Ureter (tissue), 1 donor: ENCODE data around the gene PPP1R12B. TPM values are rescaled to one million over a fixed set of nuclear protein-coding genes. Genes with fewer than 3 reads are reported as not detected.
"Not testable (repeated sequence)": the region's sequence is repeated elsewhere in the genome, so short reads cannot be mapped to it uniquely, and the experiment has no call there.

Source experiments
- DNase-seq: peaks from one replicate; pipeline ENCODE4 v3.0.0-alpha.2; 2020; ENCODE audit warnings: low spot score
- total RNA-seq: library from RNA; stranded (reverse); gene quantifications from one replicate; pipeline ENCODE4 v1.2.4, GENCODE V29; 2023
- donor health status: DM: yes; HTN: yes; CAD: no.

The PPP1R12B gene
- total RNA-seq, 1 donor from 2014 or later, result 207 TPM

DNA sequence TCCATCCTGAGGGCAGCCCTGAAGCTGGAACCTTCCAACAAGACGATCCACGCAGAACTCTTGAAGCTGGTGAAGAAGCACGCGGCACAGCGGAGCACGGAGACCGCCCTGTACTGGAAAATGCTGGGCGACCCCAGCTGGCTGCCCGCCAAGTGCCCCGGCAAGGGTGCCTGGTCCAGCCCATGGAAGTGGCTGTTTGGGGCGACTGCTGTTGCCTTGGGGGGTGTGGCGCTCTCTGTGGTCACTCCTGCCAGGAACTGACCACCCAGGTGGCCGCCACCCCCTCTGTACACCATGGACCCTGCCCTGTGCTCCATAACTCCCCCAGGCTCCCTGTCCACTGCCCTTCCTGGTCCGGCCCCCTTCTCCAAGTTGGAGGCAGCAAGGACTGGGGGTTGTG lies 90.8 kb downstream of the PPP1R12B start:
- no peak for DNase-seq

DNA sequence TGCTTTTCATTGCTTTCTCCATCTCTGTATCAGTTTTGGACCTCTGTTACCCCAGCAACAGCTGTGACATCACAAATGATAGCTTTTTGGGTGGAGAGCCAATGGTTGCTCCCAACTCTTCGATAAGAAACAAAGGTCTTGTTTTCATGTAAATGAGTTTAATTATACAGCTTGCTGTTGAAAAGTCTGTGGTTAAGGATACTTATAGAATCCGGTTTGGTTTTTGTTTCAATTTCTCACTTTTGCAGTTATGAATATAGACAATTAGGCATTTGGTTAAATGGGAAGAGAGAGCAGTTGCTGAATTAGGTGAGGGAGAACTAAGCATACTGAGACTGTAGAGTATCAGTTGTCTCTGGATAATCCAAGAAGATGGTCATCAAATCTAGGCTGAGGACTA lies 99.6 kb downstream of the PPP1R12B start:
- DNase-seq, result not testable (repeated sequence)

GRCh38 chr1:202451641-202452040 lies 103.1 kb downstream of the PPP1R12B start:
- DNase-seq, result not testable (repeated sequence)

DNA sequence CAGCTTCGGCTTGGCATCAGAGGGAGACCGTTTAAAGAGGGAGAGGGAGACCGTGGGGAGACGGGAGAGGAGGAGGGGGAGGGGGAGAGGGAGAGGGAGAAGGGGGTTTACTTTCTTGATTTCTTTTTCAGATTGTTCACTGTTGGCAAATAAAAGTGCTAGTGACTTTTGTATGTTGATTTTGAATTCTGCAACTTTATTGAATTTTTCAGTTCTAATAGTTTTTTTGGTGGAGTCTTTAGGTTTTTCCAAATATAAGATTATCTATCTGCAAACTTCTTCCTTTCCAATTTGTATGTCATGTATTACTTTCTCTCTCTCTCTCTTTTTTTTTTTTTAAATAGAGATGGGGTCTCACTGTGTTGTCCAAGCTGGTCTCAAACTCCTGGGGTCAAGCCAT lies 104.0 kb downstream of the PPP1R12B start:
- no peak for DNase-seq

DNA sequence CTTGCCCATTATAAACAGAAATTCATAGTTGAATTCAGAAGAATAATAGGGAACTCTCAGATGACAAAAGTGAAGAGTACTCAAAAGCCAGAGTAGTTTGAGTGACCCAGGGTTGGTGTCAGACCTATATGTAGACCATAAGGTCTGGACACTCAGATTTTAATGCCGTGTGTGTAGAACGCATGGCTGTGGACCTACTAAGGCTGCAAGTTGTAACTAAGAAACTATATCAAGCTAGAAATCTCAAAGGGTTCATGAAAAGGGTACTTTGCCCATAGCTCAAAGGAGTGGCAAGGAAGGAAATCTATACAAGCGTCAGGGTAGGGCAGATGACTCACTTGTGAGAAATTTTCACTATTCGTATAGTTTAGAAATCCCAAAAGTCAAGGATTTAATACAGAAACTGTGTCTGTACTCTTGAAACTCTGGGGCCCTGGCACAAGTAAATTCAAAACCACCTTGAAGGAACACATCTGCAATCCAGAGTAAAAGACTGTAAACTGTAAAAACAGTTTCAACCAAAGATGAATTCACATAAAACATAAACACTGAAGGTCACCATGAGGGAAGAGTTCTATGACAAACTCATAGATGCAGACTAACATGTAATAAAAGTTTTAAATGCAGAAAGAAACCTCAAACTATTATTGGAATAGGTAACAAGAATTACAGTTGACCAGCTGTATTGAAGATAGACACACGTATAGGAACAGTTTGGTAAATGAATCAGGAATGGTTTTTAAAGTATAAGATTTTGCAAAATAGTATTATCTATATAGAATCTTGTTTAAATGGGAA lies 108.1 kb downstream of the PPP1R12B start:
- not testable (repeated sequence) for DNase-seq

DNA sequence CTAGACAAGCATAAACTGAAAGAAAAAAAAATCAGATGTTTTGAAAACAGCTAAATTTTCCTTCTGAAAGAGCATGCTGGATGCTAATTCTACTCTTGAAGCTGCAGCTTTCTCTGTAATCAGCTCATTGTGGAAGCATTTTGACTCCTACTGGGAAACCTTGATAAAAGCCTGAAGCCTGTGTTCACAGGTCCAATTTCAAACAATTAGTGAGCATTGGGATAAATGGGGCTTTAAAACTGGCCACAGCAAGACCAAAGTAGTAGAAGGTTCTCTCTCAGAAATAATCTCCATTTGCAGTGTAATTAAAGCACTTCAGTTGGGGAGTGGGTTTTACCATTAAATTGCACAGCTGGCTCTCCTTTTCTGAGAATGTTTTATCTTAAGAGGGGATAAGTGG lies 110.2 kb downstream of the PPP1R12B start:
- not testable (repeated sequence) for DNase-seq

GRCh38 chr1:202459470-202460142 lies 111.1 kb downstream of the PPP1R12B start:
- not testable (repeated sequence) for DNase-seq

DNA sequence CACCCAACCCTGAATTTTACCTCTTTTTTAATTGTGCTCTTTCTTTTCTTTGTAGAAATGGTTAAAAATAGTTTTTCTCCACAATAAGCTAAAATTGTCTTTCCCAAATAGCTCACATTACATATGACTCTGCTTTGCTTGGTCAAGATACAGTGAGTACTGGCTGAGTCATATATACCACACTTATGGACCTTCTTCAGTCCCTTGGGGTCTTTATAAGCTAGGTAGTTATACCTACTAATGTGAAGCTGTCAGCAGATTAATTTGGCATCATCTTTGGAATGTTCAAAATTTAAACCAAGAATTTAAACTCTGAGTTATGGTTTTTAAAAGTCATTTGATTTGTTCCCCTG lies 111.6 kb downstream of the PPP1R12B start:
- not testable (repeated sequence) for DNase-seq

- no peak for DNase-seq
Measured at GRCh38 chr1:202462342-202463076, 114.0 kb downstream of the PPP1R12B start.

GRCh38 chr1:202464153-202464742 lies 115.7 kb downstream of the PPP1R12B start:
- DNase-seq, result not testable (repeated sequence)

DNA sequence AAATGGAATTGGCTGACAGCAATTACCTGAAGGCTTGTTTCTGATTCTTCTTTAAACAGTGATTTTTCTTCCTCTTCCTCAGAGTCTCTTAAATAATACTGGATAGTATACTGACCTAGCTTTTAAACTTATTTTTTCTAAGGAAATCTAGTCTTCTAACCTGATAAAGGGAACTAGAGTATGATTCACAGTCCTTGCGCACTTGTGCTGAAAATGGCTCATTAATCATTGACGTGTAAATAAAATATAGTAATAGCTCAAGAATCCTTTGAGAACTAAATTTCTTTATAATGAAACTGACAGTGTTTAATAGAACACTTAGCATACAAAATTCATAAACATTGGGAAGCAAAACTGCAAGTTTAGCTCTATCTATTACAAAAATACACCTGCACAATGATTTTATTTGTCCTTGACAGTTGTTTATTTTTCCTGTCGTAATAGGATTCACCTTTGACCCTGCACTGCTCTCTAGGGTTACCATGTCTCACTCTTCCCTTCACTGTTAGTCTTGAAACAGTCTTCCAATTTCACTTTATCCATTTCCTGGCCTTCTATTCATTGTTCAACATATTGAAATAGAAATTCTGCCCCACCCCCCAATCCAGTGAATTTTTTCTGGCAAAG lies 117.3 kb downstream of the PPP1R12B start:
- not testable (repeated sequence) for DNase-seq

GRCh38 chr1:202466339-202466738 lies 117.8 kb downstream of the PPP1R12B start:
- not testable (repeated sequence) for DNase-seq

GRCh38 chr1:202467381-202467780 lies 118.9 kb downstream of the PPP1R12B start:
- DNase-seq, result not testable (repeated sequence)

DNA sequence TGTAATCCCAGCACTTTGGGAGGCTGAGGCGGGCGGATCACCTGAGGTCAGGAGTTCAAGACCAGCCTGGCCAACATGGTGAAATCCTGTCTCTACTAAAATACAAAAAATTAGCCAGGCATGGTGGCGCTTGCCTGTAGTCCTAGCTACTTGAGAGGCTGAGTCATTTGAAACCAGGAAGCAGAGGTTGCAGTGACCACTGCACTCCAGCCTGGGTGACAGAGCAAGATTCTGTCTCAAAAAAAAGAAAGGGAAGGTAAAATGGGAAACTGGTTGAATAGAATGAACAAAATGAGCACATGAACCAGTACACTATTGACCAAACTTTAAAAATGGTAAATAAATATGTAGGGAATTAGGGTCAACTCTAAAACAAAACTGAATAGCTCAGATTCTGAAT lies 120.2 kb downstream of the PPP1R12B start:
- not testable (repeated sequence) for DNase-seq

GRCh38 chr1:202469123-202469522 lies 120.6 kb downstream of the PPP1R12B start:
- DNase-seq, result not testable (repeated sequence)

DNA sequence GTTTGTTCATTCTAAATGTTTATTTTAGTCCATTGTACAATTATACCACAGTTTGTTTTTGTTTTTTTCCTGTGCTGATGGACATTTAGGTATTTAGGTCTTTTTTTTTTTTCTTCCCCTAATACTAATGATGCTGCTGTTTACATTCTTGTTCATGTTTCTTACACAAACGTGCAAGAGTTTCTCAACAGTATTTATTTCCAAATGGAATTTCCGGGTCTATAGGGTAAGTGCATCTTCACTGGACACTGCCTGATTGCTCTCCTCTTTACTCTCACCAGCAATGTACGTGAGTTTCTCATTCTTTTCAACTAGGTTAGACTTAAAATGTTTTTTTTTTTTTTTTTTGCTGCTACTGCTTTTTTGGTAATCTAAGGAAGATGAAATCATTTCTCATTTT lies 122.7 kb downstream of the PPP1R12B start:
- no peak for DNase-seq

GRCh38 chr1:202472347-202473124 lies 124.0 kb downstream of the PPP1R12B start:
- DNase-seq, result not testable (repeated sequence)

DNA sequence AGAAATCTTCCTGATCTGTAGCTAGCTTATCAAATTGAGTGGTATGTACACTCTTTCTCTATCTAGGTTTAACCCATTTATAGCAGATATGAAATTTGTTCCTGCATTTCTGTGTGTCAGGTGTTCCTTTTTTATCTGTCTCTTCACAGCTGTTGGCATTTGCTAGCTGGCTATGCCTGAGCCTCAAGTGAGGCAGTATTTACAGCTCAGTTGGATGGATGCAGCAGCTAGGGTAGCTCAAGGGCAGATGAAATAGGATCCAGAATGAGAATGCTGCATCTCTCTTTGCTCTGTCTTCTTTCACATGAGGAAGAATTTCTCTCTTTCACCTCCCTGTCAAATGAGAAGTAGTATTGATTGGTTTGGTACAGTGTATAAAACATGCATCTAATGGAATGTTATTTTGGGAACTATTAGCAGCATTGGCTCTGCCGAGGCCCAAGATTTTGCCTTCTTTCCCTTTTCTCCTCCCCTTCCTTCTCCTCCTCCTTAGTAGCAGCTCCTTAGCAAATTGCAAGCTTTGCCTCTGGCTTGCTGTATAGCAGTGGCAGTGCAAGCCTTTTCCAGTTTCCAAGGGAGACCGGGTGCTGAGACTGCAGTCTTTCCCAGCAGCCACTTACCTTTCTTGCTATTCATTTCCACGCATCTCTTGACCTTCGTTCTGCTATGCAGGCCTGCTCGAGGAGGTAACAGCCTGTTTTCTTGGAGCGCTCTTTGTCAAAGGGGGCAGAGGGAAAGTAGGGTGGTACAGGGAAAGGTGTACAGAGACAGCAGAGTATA lies 125.0 kb downstream of the PPP1R12B start:
- DNase-seq, result not testable (repeated sequence)

DNA sequence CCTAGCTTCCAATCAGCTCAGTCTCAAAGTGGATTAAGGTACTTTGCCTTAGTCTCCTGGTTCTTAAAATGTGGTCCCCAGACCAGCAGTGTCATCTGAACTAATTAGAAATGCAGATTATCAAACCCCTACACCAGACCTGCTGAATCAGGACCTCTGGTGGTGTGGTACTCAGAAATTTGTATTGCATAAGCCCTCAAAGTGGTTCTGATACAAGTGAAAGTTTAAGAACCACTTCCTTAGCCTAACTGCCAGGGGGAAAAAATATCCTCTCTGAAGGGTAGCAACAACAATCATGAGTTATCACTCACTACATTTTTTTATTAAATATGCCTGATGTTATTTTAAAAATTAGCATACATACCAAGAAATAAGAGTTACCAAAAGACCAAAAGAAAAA lies 131.2 kb downstream of the PPP1R12B start:
- DNase-seq, result not testable (repeated sequence)

DNA sequence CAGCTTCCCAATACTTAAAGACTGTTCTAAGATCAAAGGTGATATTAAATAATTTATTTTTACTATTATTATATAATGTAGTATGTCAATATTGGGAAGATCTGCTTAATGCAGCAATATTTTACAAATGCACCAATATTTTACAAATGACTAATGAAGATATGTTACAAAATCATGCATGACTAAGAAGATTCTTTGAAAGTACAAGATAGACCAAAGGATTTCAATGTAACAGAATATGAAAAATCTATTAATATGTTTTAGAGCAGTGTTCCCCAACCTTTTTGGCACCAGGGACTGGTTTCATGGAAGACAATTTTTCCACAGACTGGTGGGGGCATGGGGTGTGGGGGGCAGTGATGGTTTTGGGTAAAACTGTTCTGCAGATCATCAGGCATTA lies 132.1 kb downstream of the PPP1R12B start:
- DNase-seq, result not testable (repeated sequence)
